HepG2 (cell line): Measurements from ENCODE around the gene OBSL1. TPM values are rescaled to one million over a fixed set of nuclear protein-coding genes. Genes with fewer than 3 reads are reported as not detected.

Experiments used
- BORCS8-MEF2B ChIP-seq: sonication (generic); formaldehyde crosslinking; IDR thresholded peaks from 2 replicates; pipeline ENCODE4 v1.8.0; 2022; ENCODE audit warnings: mild to moderate bottlenecking, missing genetic modification reagents
- CENPBD1 ChIP-seq: sonication (generic); formaldehyde crosslinking; IDR thresholded peaks from 2 replicates; pipeline ENCODE4 v1.8.0; 2022; ENCODE audit warnings: missing genetic modification reagents, low read depth, mild to moderate bottlenecking, borderline replicate concordance
- KLF6 ChIP-seq: IDR thresholded peaks from 2 replicates; pipeline ENCODE4 v1.8.0; 2016; ENCODE audit warnings: missing biosample characterization, missing genetic modification reagents
- PPARG ChIP-seq: conservative IDR thresholded peaks from 2 replicates; pipeline ENCODE4 v1.6.1; 2016; ENCODE audit warnings: missing biosample characterization, missing genetic modification reagents
- SATB2 ChIP-seq: sonication (generic); formaldehyde crosslinking; IDR thresholded peaks from 2 replicates; pipeline ENCODE4 v1.5.0; 2020; ENCODE audit warnings: missing genetic modification reagents
- SETDB1 ChIP-seq: sonication (generic); formaldehyde crosslinking; IDR thresholded peaks from 2 replicates; pipeline ENCODE4 v1.5.1; 2020; ENCODE audit warnings: missing genetic modification reagents, mild to moderate bottlenecking, borderline replicate concordance
- SOX13 ChIP-seq, 3 experiments: fragments of 450-650 bp in 1 of 3; sonication (generic) in 1 of 3; formaldehyde crosslinking in 1 of 3; IDR thresholded peaks in 2 of 3; conservative IDR thresholded peaks in 1 of 3; 2 replicates each; pipeline versions ENCODE4 v1.5.0 to v1.6.1; 2016 to 2020; ENCODE audit warnings: antibody characterized with exemption in 1 of 3, mild to moderate bottlenecking in 1 of 3, missing compliant biosample characterization in 1 of 3, missing genetic modification reagents in 1 of 3, moderate library complexity in 1 of 3
- ZFP82 ChIP-seq: sonication (generic); formaldehyde crosslinking; IDR thresholded peaks from 2 replicates; pipeline ENCODE4 v1.5.1; 2020; ENCODE audit warnings: mild to moderate bottlenecking, missing genetic modification reagents, borderline replicate concordance
- ZFP91 ChIP-seq: sonication (generic); formaldehyde crosslinking; IDR thresholded peaks from 2 replicates; pipeline ENCODE4 v1.9.0; 2022; ENCODE audit warnings: missing genetic modification reagents, mild to moderate bottlenecking, borderline replicate concordance
- ZNF160 ChIP-seq: sonication (generic); formaldehyde crosslinking; IDR thresholded peaks from 2 replicates; pipeline ENCODE4 v1.8.0; 2022; ENCODE audit warnings: mild to moderate bottlenecking, inconsistent platforms, missing genetic modification reagents
- ZNF256 ChIP-seq: sonication (generic); formaldehyde crosslinking; conservative IDR thresholded peaks from 2 replicates; pipeline ENCODE4 v1.4.0; 2020; ENCODE audit warnings: missing genetic modification reagents
- ZNF33A ChIP-seq: sonication (generic); formaldehyde crosslinking; IDR thresholded peaks from 2 replicates; pipeline ENCODE4 v1.5.1; 2020; ENCODE audit warnings: missing genetic modification reagents, mild to moderate bottlenecking, moderate library complexity, borderline replicate concordance
- ZNF432 ChIP-seq: sonication (generic); formaldehyde crosslinking; IDR thresholded peaks from 2 replicates; pipeline ENCODE4 v1.5.0; 2020; ENCODE audit warnings: missing genetic modification reagents, mild to moderate bottlenecking, borderline replicate concordance
- ZNF563 ChIP-seq: sonication (generic); formaldehyde crosslinking; IDR thresholded peaks from 2 replicates; pipeline ENCODE4 v1.8.0; 2022; ENCODE audit warnings: mild to moderate bottlenecking, moderate library complexity, missing genetic modification reagents
- polyA plus RNA-seq, 8 experiments: library from polyadenylated mRNA; depleted of rRNA in 3 of 8; stranded (reverse) in 7 of 8; unstranded in 1 of 8; fragments of >200 nt; fragmentation: Illumina TruSeq in 4 of 8; extraction: Trizol in 4 of 8; gene quantifications; 2 replicates each; pipeline versions ENCODE4 v1.2.1 to v1.2.3, GENCODE V29; 2011 to 2016; ENCODE audit warnings: low read depth in 4 of 8, missing spikeins in 1 of 8, mixed read lengths in 1 of 8; ENCODE audit not compliant: insufficient read depth in 1 of 8
- total RNA-seq, 5 experiments: library from RNA; depleted of rRNA; stranded (reverse); fragments of >200 nt; fragmentation: Illumina TruSeq; extraction: Trizol; gene quantifications; 2 replicates each; pipeline ENCODE4 v1.2.3, GENCODE V29; 2016; ENCODE audit warnings: low read depth in 1 of 5
- TF ChIP-seq, protein P1 (sequence below), 2 experiments: sonication (generic) in 1 of 2; formaldehyde crosslinking in 1 of 2; IDR thresholded peaks; 2 replicates each; pipeline versions ENCODE4 v1.6.1 to v1.9.0; 2014 to 2022; ENCODE audit warnings: antibody characterized with exemption in 1 of 2, borderline replicate concordance in 1 of 2, inconsistent platforms in 1 of 2, low read depth in 1 of 2, missing genetic modification reagents in 1 of 2

Gene OBSL1
- total and polyA plus RNA-seq, 2 of the 13 experiments (the other 11 are each of a cell fraction or from before 2014, with no cell fraction given): 86.7 to 218 TPM

DNA sequence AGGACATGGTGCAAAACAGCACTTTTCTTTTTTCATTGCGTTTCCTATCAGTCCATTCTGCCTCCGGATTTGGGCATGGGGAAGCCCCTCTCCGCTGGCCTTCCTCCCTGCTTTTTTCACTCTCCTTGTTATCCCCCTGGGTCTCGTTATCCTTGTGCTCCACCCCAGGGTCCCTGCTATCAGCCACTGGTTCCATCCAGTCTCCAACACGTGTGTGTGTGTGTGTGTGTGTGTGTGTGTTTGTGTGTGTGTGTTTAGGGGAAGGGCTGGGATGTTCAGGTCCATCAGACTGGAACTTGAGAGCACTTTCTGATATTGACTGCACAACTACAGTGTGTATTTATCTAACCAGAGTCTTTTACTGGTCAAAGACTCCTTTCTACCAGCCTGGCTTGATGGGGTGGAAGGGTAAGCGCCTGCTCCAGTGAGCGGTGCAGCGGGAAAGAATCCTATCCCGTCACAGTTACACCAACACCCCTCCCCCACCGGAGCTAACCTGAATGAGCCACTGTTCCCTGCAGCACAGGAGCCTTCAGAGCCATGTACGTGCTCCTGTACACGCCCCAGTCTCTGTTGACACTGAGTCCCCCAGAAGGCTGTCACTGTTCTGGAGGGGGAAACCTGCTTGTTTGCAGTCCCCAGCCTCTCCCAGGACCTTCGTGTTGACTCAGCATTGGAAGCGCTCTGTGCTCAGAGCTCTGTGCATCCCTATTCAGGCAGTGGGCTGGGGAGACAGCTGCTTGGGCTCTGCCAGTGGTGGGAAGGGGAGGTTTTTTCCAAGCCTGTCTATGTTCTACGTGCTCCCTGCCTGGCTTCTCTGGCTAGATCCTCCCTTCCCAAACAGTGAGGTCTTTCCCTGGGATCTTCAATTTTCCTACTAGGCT, 5.4 kb upstream of the OBSL1 start (continued):
- TF ChIP-seq, protein P1, sequence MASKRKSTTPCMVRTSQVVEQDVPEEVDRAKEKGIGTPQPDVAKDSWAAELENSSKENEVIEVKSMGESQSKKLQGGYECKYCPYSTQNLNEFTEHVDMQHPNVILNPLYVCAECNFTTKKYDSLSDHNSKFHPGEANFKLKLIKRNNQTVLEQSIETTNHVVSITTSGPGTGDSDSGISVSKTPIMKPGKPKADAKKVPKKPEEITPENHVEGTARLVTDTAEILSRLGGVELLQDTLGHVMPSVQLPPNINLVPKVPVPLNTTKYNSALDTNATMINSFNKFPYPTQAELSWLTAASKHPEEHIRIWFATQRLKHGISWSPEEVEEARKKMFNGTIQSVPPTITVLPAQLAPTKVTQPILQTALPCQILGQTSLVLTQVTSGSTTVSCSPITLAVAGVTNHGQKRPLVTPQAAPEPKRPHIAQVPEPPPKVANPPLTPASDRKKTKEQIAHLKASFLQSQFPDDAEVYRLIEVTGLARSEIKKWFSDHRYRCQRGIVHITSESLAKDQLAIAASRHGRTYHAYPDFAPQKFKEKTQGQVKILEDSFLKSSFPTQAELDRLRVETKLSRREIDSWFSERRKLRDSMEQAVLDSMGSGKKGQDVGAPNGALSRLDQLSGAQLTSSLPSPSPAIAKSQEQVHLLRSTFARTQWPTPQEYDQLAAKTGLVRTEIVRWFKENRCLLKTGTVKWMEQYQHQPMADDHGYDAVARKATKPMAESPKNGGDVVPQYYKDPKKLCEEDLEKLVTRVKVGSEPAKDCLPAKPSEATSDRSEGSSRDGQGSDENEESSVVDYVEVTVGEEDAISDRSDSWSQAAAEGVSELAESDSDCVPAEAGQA (IDR thresholded peaks at IDR 0.05; ENCODE audit: low read depth): no peak; the same call in 1 of the 2 replicates
- TF ChIP-seq, protein P1 (CRISPR knock-in tag; IDR thresholded peaks at IDR 0.05; ENCODE audit: borderline replicate concordance): no peak
- TF ChIP-seq KLF6 (CRISPR knock-in tag) (peak; percentile 81; the same call in 1 of the 2 replicates), BORCS8-MEF2B (CRISPR knock-in tag) (peak; percentile 79), ZFP91 (CRISPR knock-in tag) (peak; percentile 94), ZNF33A (CRISPR knock-in tag) (peak; percentile 89; the same call in 1 of the 2 replicates), ZFP82 (CRISPR knock-in tag) (no peak; the same call in 1 of the 2 replicates), ZNF432 (CRISPR knock-in tag) (no peak), ZNF256 (CRISPR knock-in tag) (no peak), ZNF160 (CRISPR knock-in tag) (peak; percentile 90), SETDB1 (CRISPR knock-in tag) (no peak), SATB2 (CRISPR knock-in tag) (no peak), SOX13 (IDR thresholded peaks at IDR 0.05) (no peak; the same call in none of the 2 replicates), SOX13 (CRISPR knock-in tag; conservative IDR thresholded peaks at IDR 0.05 in 1 of 2, IDR thresholded peaks at IDR 0.05 in 1 of 2) (peak in 1 of 2 experiments; percentile 89; a peak in 2 of 4 replicates), CENPBD1 (peak; percentile 49), PPARG (CRISPR knock-in tag) (peak; percentile 86), ZNF563 (CRISPR knock-in tag) (peak; percentile 72)
